Astrocyte of the spinal cord (primary cell): ENCODE results near the gene IGSF1.

Experiments
- DNase-seq: peaks from one replicate; pipeline ENCODE4 v3.0.0; 2011; ENCODE audit warnings: low read depth, low spot score
- H3K4me3 ChIP-seq: 2 replicates; pipeline ENCODE4 v1.5.1; 2011; ENCODE audit warnings: low read depth, mild to moderate bottlenecking, low read length, moderate library complexity
- in situ Hi-C: cut with HindIII; loops from 2 replicates; pipeline ENCODE4 v1.10.0; 2017; ENCODE audit warnings: low sequenced_read_pairs
- TF ChIP-seq, protein P1 (sequence below): IDR thresholded peaks from 2 replicates; pipeline ENCODE4 v1.5.1; 2012; ENCODE audit warnings: low read depth, mild to moderate bottlenecking, low read length, inconsistent platforms

IGSF1 gene, protein sequence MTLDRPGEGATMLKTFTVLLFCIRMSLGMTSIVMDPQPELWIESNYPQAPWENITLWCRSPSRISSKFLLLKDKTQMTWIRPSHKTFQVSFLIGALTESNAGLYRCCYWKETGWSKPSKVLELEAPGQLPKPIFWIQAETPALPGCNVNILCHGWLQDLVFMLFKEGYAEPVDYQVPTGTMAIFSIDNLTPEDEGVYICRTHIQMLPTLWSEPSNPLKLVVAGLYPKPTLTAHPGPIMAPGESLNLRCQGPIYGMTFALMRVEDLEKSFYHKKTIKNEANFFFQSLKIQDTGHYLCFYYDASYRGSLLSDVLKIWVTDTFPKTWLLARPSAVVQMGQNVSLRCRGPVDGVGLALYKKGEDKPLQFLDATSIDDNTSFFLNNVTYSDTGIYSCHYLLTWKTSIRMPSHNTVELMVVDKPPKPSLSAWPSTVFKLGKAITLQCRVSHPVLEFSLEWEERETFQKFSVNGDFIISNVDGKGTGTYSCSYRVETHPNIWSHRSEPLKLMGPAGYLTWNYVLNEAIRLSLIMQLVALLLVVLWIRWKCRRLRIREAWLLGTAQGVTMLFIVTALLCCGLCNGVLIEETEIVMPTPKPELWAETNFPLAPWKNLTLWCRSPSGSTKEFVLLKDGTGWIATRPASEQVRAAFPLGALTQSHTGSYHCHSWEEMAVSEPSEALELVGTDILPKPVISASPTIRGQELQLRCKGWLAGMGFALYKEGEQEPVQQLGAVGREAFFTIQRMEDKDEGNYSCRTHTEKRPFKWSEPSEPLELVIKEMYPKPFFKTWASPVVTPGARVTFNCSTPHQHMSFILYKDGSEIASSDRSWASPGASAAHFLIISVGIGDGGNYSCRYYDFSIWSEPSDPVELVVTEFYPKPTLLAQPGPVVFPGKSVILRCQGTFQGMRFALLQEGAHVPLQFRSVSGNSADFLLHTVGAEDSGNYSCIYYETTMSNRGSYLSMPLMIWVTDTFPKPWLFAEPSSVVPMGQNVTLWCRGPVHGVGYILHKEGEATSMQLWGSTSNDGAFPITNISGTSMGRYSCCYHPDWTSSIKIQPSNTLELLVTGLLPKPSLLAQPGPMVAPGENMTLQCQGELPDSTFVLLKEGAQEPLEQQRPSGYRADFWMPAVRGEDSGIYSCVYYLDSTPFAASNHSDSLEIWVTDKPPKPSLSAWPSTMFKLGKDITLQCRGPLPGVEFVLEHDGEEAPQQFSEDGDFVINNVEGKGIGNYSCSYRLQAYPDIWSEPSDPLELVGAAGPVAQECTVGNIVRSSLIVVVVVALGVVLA (N-terminal part only)

GRCh38 chrX:131288738-131289511 lies at the start of gene IGSF1:
Gene IGSF1 (minus strand): TSS chrX:131289306. CDS start chrX:131286674, 2,632 bp downstream.
- H3K4me3 ChIP-seq, result peak within 1 kb of the TSS; percentile 22
- DNase-seq, result peak; percentile 38
- TF ChIP-seq, protein P1, sequence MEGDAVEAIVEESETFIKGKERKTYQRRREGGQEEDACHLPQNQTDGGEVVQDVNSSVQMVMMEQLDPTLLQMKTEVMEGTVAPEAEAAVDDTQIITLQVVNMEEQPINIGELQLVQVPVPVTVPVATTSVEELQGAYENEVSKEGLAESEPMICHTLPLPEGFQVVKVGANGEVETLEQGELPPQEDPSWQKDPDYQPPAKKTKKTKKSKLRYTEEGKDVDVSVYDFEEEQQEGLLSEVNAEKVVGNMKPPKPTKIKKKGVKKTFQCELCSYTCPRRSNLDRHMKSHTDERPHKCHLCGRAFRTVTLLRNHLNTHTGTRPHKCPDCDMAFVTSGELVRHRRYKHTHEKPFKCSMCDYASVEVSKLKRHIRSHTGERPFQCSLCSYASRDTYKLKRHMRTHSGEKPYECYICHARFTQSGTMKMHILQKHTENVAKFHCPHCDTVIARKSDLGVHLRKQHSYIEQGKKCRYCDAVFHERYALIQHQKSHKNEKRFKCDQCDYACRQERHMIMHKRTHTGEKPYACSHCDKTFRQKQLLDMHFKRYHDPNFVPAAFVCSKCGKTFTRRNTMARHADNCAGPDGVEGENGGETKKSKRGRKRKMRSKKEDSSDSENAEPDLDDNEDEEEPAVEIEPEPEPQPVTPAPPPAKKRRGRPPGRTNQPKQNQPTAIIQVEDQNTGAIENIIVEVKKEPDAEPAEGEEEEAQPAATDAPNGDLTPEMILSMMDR, result no peak
- in situ Hi-C loops, result no loop called here

DNA sequence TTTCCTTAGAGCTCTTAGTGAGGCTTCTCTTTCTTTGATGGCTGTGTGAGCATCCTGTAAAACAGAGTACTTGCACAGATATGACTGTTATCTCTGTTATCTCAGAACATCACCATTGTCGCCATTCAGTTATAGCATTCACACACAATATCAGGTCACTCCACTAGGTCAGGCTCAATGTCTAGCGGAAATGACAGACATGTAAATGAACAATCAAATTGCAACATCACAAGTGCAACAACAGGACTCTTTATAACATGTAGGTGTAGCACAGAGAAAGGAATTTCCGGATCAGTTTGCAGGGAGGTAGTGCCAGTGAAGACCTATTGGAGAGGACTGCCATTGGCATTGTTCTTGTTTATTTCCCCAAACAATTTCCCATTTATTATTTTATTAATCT lies 43.2 kb upstream of the IGSF1 start:
- DNase-seq, result no peak
- H3K4me3 ChIP-seq, result no peak overlapping the region
- TF ChIP-seq, protein P1, result no peak
- in situ Hi-C loops, result no loop called here

DNA sequence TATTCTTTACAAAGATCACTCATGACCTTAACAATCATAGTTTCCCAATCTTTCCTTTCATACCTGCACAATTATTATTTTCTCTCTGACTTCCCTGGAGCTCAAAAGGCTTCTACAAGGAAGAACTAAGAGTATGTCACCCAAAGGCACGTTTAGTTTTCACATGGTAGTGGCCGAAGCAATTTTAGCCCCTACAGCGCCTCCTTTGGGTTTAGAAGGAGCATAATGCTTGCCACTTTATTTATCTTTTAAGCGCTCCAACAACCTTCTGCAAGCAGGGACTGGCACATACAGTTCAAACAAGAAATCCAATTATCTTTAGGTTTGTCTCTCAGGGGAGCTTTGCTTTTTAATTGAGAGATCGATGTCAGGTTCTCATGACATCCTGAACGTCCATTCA lies 42.0 kb upstream of the IGSF1 start:
- TF ChIP-seq, protein P1, result no peak
- no peak for DNase-seq
- H3K4me3 ChIP-seq, result no peak overlapping the region
- in situ Hi-C loops, result no loop called here

- in situ Hi-C loops, result no loop called here
- TF ChIP-seq, protein P1, result no peak
- no peak for DNase-seq
- no peak overlapping the region for H3K4me3 ChIP-seq
These were observed 41.6 kb upstream of the IGSF1 start for GRCh38 chrX:131330735-131331134.

- TF ChIP-seq, protein P1, result no peak
- DNase-seq, result no peak
- in situ Hi-C loops, result no loop called here
- no peak overlapping the region for H3K4me3 ChIP-seq
These were observed 33.5 kb upstream of the IGSF1 start for GRCh38 chrX:131322651-131323050.
